RWPE2 (cell line): ENCODE measurements around the gene BCAS1.

ENCODE experiments used
- ATAC-seq: fragments of 200-7000 bp; cut with Tn5 transposase; 3 replicates; pipeline ENCODE4 v1.9.1; 2021; ENCODE audit warnings: low read depth
- DNase-seq: peaks from one replicate; pipeline ENCODE4 v3.0.0-alpha.2; 2020; ENCODE audit warnings: low spot score
- H3K27ac ChIP-seq: fragments of 450-650 bp; 2 replicates; pipeline ENCODE4 v1.5.1; 2017; ENCODE audit warnings: mild to moderate bottlenecking; ENCODE audit not compliant: poor library complexity, severe bottlenecking
- H3K27me3 ChIP-seq: fragments of 250-450 bp; sonication (Bioruptor Pico); 2 replicates; pipeline ENCODE4 v1.5.1; 2021; ENCODE audit warnings: mild to moderate bottlenecking, moderate library complexity; ENCODE audit not compliant: insufficient read depth, poor library complexity, severe bottlenecking
- H3K36me3 ChIP-seq: fragments of 250-450 bp; sonication (Bioruptor Pico); 2 replicates; pipeline ENCODE4 v1.5.1; 2020; ENCODE audit warnings: low read depth, mild to moderate bottlenecking, moderate library complexity
- H3K4me1 ChIP-seq: fragments of 250-450 bp; sonication (Bioruptor Pico); 2 replicates; pipeline ENCODE4 v1.5.1; 2021; ENCODE audit warnings: mild to moderate bottlenecking, moderate library complexity; ENCODE audit not compliant: insufficient read depth, poor library complexity, severe bottlenecking
- H3K4me3 ChIP-seq: fragments of 250-450 bp; sonication (Bioruptor Pico); 2 replicates; pipeline ENCODE4 v1.5.1; 2021; ENCODE audit warnings: mild to moderate bottlenecking, moderate library complexity; ENCODE audit not compliant: severe bottlenecking
- H3K9me3 ChIP-seq: fragments of 250-450 bp; sonication (Bioruptor Pico); 2 replicates; pipeline ENCODE4 v1.5.1; 2021; ENCODE audit warnings: mild to moderate bottlenecking, moderate library complexity; ENCODE audit not compliant: severe bottlenecking
- CTCF ChIP-seq: fragments of 450-650 bp; IDR thresholded peaks from one replicate; pipeline ENCODE4 v1.5.1; 2017; ENCODE audit warnings: mild to moderate bottlenecking, moderate library complexity; ENCODE audit not compliant: poor library complexity, severe bottlenecking

BCAS1 gene

DNA sequence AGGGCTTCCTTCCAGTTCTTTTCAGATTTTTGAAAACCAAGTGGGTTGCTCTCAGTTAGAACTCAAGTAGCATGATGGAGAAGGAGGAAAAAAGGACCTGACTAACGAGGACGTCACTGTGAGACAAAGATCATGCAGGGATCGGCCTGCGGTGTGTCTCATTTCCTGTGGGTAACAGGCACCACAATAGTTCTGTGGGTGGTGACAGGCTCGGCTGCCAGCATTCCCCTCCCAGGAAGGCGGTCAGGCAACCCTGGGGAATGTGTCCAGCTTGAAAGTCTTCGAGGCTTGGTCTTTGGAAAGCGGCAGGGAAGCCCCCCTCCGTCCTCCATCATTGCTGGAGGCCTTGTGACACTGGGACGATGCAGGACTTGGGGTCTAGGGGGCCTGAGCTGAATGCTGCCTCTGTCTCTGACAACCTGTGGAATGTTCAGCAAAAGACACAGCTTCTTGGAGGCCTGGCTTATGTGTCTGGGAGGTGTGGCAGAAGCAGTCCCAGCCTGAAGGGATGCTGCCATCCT is 121.0 kb downstream of the BCAS1 start:
- Histone ChIP-seq H3K36me3 (no peaks in the 10 kb centered on the region), H3K27me3 (no peaks in the 10 kb centered on the region), H3K9me3 (no peaks in the 10 kb centered on the region), H3K4me3 (no peak overlapping the region), H3K4me1 (peaks cover 13% of the 10 kb centered on the region), H3K27ac (peak overlapping the region; percentile 54)
- no peak for TF ChIP-seq CTCF
- DNase-seq (peak; percentile 96), ATAC-seq (peak; percentile 99)

- Histone ChIP-seq H3K36me3 (no peaks in the 10 kb centered on the region), H3K27ac (peak overlapping the region; percentile 54), H3K4me1 (peaks cover 15% of the 10 kb centered on the region), H3K27me3 (no peaks in the 10 kb centered on the region), H3K9me3 (no peaks in the 10 kb centered on the region), H3K4me3 (no peak overlapping the region)
- TF ChIP-seq CTCF, result no peak
- DNase-seq (no peak), ATAC-seq (no peak)
These were observed 121.7 kb downstream of the BCAS1 start for GRCh38 chr20:53948383-53949318.

DNA sequence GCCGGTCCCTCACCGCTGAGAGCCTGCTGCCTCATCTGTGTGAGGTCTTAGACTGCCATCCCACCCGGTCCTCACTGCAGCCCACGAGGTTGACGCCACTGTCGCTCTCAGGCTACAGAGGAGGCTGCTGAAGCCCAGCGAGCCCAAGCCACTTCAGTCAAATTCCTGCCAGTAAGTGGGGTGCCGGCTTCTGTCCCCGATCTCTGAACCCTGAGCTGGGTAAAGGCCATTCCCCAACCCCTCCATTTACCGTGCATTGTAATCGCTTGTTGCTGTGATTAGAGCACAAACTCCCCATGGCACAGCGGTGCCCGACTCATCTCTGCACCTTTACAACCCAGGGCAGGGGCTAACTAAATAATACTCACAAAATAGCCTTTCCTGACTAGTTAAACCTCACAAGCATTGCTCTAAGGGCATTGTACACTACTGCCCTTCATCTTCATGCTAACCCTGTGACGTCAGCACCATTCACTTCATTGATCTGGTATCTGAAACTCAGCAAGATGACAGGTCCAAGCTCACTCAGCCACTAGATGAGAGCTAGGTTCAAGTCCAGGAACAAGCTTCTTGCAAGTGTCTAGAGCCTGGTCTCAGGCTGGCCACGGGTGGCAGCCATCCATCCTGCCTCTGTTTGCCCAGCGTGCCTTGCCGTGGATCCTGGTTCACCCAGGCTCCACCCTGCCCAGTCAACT is 122.7 kb downstream of the BCAS1 start:
- Histone ChIP-seq H3K9me3 (no peaks in the 10 kb centered on the region), H3K27me3 (no peaks in the 10 kb centered on the region), H3K36me3 (no peaks in the 10 kb centered on the region; the same call in 1 of the 2 replicates), H3K27ac (no peak overlapping the region), H3K4me3 (no peak overlapping the region), H3K4me1 (peaks cover 18% of the 10 kb centered on the region)
- ATAC-seq (no peak), DNase-seq (no peak)
- TF ChIP-seq CTCF, result no peak

- Histone ChIP-seq H3K4me3 (no peak overlapping the region), H3K9me3 (no peaks in the 10 kb centered on the region), H3K36me3 (no peaks in the 10 kb centered on the region; the same call in 1 of the 2 replicates), H3K27me3 (no peaks in the 10 kb centered on the region), H3K27ac (no peak overlapping the region), H3K4me1 (peaks cover 26% of the 10 kb centered on the region)
- ATAC-seq (no peak), DNase-seq (no peak)
- TF ChIP-seq CTCF, result no peak
These were observed 124.3 kb downstream of the BCAS1 start for GRCh38 chr20:53946106-53946505.
